ENCODE measurements around the gene FER. TPM values are rescaled to one million over a fixed set of nuclear protein-coding genes. Genes with fewer than 3 reads are reported as not detected.

Gene FER
- total RNA-seq, 1 experiment from 2014 or later: 16.4 TPM

DNA sequence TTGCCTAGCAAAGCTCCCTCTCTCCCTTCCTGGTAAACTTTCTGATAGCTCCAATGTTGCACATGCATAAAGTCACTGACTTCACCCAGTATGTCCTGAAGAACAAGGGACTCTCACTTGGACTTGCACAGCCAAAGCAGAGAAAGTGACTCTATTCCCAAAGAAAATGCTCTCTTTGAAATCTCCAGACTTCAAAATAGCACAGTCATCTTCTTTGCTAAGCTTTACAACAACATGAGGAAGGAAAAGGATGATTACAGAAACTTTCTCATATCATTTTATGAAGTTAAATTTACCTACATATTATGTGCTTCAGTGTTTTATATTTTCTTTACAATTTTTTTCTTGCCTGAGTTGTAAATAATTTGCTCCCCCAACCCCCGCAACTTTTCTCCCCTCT lies 397.4 kb downstream of the FER start:
- ChIA-PET POLR2A (ENCODE audit: low non-redundant PET) (no interaction called here), CTCF (interaction anchor here (0.6 kb wide), 1 partner anchor 23 kb away, joined by 3 read pairs; no protein-coding TSS in a partner anchor)
- no TSS peak for BruUV-seq (replicated peaks)
- no peaks in the 10 kb centered on the region for H3K27me3 ChIP-seq (replicated peaks; ENCODE audit: insufficient read depth, low read depth, low read length, poor library complexity)
- no peak overlapping the region for H3K27ac ChIP-seq (ENCODE audit: low read depth, low read length, poor library complexity, severe bottlenecking)
- no peak for DNase-seq (ENCODE audit: low spot score)
- no peaks in the 10 kb centered on the region for H3K36me3 ChIP-seq (ENCODE audit: insufficient read depth, low read length, poor library complexity, severe bottlenecking)
- no peaks in the 10 kb centered on the region for H3K9me3 ChIP-seq (ENCODE audit: low read depth, low read length, poor library complexity, severe bottlenecking)
- no peaks in the 10 kb centered on the region for H3K4me1 ChIP-seq (ENCODE audit: insufficient read depth, low read length, poor library complexity, severe bottlenecking)
- H3K4me3 ChIP-seq (ENCODE audit: low read depth, low read length, poor library complexity, severe bottlenecking): no peak overlapping the region
- TF ChIP-seq EZH2 (IDR thresholded peaks at IDR 0.05; ENCODE audit: borderline replicate concordance, low read depth, low read length, poor library complexity, severe bottlenecking): no peak
- TF ChIP-seq, protein P1, sequence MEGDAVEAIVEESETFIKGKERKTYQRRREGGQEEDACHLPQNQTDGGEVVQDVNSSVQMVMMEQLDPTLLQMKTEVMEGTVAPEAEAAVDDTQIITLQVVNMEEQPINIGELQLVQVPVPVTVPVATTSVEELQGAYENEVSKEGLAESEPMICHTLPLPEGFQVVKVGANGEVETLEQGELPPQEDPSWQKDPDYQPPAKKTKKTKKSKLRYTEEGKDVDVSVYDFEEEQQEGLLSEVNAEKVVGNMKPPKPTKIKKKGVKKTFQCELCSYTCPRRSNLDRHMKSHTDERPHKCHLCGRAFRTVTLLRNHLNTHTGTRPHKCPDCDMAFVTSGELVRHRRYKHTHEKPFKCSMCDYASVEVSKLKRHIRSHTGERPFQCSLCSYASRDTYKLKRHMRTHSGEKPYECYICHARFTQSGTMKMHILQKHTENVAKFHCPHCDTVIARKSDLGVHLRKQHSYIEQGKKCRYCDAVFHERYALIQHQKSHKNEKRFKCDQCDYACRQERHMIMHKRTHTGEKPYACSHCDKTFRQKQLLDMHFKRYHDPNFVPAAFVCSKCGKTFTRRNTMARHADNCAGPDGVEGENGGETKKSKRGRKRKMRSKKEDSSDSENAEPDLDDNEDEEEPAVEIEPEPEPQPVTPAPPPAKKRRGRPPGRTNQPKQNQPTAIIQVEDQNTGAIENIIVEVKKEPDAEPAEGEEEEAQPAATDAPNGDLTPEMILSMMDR (conservative IDR thresholded peaks at IDR 0.05; ENCODE audit: low read depth, low read length): no peak
- intact Hi-C loops (cut with micrococcal nuclease; ENCODE audit: unreplicated experiment): no loop called here

DNA sequence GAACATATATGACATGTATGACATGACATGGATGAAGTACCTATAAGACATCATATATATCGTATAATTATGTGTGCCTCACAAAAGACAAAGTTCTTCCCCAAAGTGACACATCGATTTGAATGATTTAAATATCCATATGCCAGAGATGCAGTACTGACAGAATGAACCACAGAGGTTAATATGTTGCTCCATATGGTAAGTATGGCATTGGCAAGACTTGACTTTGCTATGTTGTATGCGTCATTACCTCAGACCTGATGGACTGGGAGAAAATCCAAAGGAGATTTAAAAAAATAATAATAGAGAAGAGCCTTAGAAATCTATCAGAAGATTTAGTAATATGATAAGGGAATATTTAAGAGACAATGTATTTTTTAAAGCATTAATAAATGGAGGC lies 398.9 kb downstream of the FER start:
- H3K9me3 ChIP-seq (ENCODE audit: low read depth, low read length, poor library complexity, severe bottlenecking): no peaks in the 10 kb centered on the region
- ChIA-PET CTCF (no interaction called here), POLR2A (ENCODE audit: low non-redundant PET) (no interaction called here)
- H3K4me1 ChIP-seq (ENCODE audit: insufficient read depth, low read length, poor library complexity, severe bottlenecking): no peaks in the 10 kb centered on the region
- H3K27me3 ChIP-seq (replicated peaks; ENCODE audit: insufficient read depth, low read depth, low read length, poor library complexity): no peaks in the 10 kb centered on the region
- no peak for DNase-seq (ENCODE audit: low spot score)
- intact Hi-C loops (cut with micrococcal nuclease; ENCODE audit: unreplicated experiment): no loop called here
- BruUV-seq (replicated peaks): no TSS peak
- no peak for TF ChIP-seq EZH2 (IDR thresholded peaks at IDR 0.05; ENCODE audit: borderline replicate concordance, low read depth, low read length, poor library complexity, severe bottlenecking)
- TF ChIP-seq, protein P1 (conservative IDR thresholded peaks at IDR 0.05; ENCODE audit: low read depth, low read length): no peak
- no peaks in the 10 kb centered on the region for H3K36me3 ChIP-seq (ENCODE audit: insufficient read depth, low read length, poor library complexity, severe bottlenecking)
- no peak overlapping the region for H3K4me3 ChIP-seq (ENCODE audit: low read depth, low read length, poor library complexity, severe bottlenecking)
- H3K27ac ChIP-seq (ENCODE audit: low read depth, low read length, poor library complexity, severe bottlenecking): no peak overlapping the region

DNA sequence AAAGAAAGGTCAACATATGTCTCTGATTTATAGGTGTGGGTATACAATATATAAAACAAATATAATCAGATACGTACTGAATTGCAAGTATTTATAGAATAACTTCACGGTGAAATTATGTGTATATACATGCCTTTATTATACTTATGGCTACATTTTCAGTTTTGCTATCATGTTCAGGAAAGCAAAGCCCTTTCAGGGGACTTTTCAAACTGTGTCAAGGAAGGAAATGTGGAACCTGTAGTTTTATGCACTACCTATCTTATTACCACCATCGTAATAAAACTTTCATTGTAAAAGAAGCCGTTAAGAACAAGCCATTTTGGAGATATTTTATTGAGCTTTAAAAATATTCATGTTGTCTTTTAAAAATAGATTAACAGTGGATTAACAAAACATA lies 404.9 kb downstream of the FER start:
- Histone ChIP-seq H3K9me3 (ENCODE audit: low read depth, low read length, poor library complexity, severe bottlenecking) (no peaks in the 10 kb centered on the region), H3K27me3 (replicated peaks; ENCODE audit: insufficient read depth, low read depth, low read length, poor library complexity) (no peaks in the 10 kb centered on the region), H3K4me3 (ENCODE audit: low read depth, low read length, poor library complexity, severe bottlenecking) (no peak overlapping the region), H3K36me3 (ENCODE audit: insufficient read depth, low read length, poor library complexity, severe bottlenecking) (no peaks in the 10 kb centered on the region), H3K4me1 (ENCODE audit: insufficient read depth, low read length, poor library complexity, severe bottlenecking) (peaks cover 5% of the 10 kb centered on the region), H3K27ac (ENCODE audit: low read depth, low read length, poor library complexity, severe bottlenecking) (no peak overlapping the region)
- BruUV-seq (replicated peaks): no TSS peak
- TF ChIP-seq EZH2 (IDR thresholded peaks at IDR 0.05; ENCODE audit: borderline replicate concordance, low read depth, low read length, poor library complexity, severe bottlenecking): no peak
- TF ChIP-seq, protein P1 (conservative IDR thresholded peaks at IDR 0.05; ENCODE audit: low read depth, low read length): no peak
- intact Hi-C loops (cut with micrococcal nuclease; ENCODE audit: unreplicated experiment): no loop called here
- ChIA-PET CTCF (no interaction called here), POLR2A (ENCODE audit: low non-redundant PET) (no interaction called here)
- DNase-seq (ENCODE audit: low spot score): no peak

Measured in A673 (cell line).